Psoas muscle (tissue), 8 donors: ENCODE results near the gene MYL5. TPM values are rescaled to one million over a fixed set of nuclear protein-coding genes. Genes with fewer than 3 reads are reported as not detected.
A peak's percentile ranks its signal among the peaks of the same experiment; 100 is the strongest.

ENCODE experiments used
- ATAC-seq, 4 donors: fragments of 200-7000 bp; cut with Tn5 transposase; one replicate each; pipeline ENCODE4 v1.9.1; 2020; ENCODE audit warnings: moderate library complexity in 3 of 4, mild to moderate bottlenecking in 2 of 4
- DNase-seq, 2 donors: peaks; one replicate each; pipeline ENCODE4 v3.0.0-alpha.2; 2020
- H3K27ac ChIP-seq: fragments of 200-600 bp; one replicate; pipeline ENCODE4 v1.8.0; 2022
- H3K27me3 ChIP-seq, 3 donors: fragments of 200-600 bp in 1 of 3; one replicate each; pipeline versions ENCODE4 v1.6.1 to v1.8.0; 2013 to 2022; ENCODE audit warnings: low read length in 2 of 3, mild to moderate bottlenecking in 2 of 3, moderate library complexity in 1 of 3; ENCODE audit not compliant: insufficient read depth in 3 of 3
- H3K36me3 ChIP-seq, 2 donors: fragments of 200-600 bp in 1 of 2; one replicate each; pipeline versions ENCODE4 v1.6.1 to v1.8.0; 2013 to 2022; ENCODE audit warnings: low read depth in 1 of 2, mild to moderate bottlenecking in 1 of 2, moderate library complexity in 1 of 2; ENCODE audit not compliant: insufficient read depth in 1 of 2
- H3K4me1 ChIP-seq: fragments of 200-600 bp; one replicate; pipeline ENCODE4 v1.8.0; 2022
- H3K4me3 ChIP-seq: fragments of 200-600 bp; one replicate; pipeline ENCODE4 v1.8.0; 2022; ENCODE audit warnings: mild to moderate bottlenecking
- H3K9me3 ChIP-seq: fragments of 200-600 bp; one replicate; pipeline ENCODE4 v1.8.0; 2022
- WGBS, 3 donors: extraction: QIAGEN DNeasy Blood & Tissue Kit; methylation state at CpG; one replicate each; pipeline versions ENCODE4 v1.1.6 to v1.1.7; 2013; 5-methylcytosine and 5-hydroxymethylcytosine counted together
- intact Hi-C, 2 donors: fragments of 100-400 bp; cut with DNase I; formaldehyde crosslinking; loops; one replicate each; pipeline versions ENCODE4 v1.11.0 to v1.14.2; 2022
- polyA plus RNA-seq, 3 donors: library from polyadenylated mRNA; stranded (reverse); fragments of 200-250 nt; gene quantifications; one replicate each; pipeline ENCODE4 v1.2.3, GENCODE V29; 2013
- total RNA-seq, 4 donors: library from RNA; stranded (reverse); fragmentation: NEBNext Ultra II Directional in 2 of 4; extraction: Animal tissue kit (Norgen Biotek cat#: 25700) in 2 of 4; gene quantifications; one replicate each; pipeline versions ENCODE4 v1.2.1 to v1.2.4, GENCODE V29; 2021 to 2023
- TF ChIP-seq, protein P1 (sequence below): fragments of 200-600 bp; IDR thresholded peaks from one replicate; pipeline ENCODE4 v1.8.0; 2022; ENCODE audit warnings: antibody characterized with exemption
- donor health status: healthy with polysubstance abuse.
- donor health status: DM: no; HTN: no; CAD: no; lungs with moderate emphysema.
- donor health status: Bipolar disorder and iron deficiency.
- donor health status: healthy.
- donor health status: DM: yes; HTN: yes; CAD: no.
- donor health status: DM: no; HTN: no; CAD: no.
- donor health status: DM: no; HTN: no; CAD: no.
- donor health status: DM: yes; HTN: yes; CAD: no.

MYL5 gene
- total and polyA plus RNA-seq, 7 donors: 2.0 to 11.2 (median 5.4) TPM

DNA sequence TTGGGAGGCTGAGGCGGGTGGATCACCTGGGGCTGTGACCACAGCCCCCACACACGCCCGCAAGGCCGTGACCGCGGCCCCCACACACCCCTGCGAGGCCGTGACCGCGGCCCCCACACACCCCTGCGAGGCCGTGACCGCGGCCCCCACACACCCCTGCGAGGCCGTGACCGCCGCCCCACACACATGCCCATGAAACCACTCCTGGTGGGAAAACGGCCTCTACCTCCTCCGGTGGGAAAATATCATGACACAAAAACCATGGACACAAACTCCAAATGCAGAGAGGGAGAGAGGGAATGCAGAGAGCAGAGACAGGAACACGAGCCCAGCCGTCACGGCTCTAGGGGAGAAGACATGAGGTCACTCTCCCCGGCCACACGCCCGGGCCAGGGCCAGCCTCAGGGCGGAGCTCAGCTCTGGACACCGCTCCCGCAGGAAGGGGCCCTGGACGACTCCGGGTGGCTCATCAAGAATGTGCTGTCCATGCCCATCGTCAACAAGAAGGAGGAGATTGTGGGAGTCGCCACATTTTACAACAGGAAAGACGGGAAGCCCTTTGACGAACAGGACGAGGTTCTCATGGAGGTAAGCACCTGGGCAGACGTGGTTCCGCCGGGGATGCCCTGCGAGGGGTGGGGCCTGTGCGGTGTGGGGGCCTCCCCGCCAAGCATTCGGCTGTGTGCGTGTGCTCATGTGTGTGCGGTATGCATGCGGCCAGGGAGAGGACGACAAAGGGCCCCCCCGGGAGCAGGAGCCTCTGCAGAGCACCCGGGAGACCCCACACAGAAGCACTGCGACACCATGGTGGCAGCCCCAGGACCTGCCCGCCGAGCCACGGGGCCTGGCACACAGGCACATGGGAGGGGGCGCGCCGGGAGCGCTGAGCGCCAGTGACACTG, 17.7 kb upstream of the MYL5 start:
- no peak overlapping the region for H3K4me3 ChIP-seq
- no peaks in the 10 kb centered on the region for H3K4me1 ChIP-seq
- no peak overlapping the region for H3K27ac ChIP-seq
- H3K36me3 ChIP-seq: no peaks in the 10 kb centered on the region
- intact Hi-C loops: no loop called here
- ATAC-seq: no peak
- TF ChIP-seq, protein P1, sequence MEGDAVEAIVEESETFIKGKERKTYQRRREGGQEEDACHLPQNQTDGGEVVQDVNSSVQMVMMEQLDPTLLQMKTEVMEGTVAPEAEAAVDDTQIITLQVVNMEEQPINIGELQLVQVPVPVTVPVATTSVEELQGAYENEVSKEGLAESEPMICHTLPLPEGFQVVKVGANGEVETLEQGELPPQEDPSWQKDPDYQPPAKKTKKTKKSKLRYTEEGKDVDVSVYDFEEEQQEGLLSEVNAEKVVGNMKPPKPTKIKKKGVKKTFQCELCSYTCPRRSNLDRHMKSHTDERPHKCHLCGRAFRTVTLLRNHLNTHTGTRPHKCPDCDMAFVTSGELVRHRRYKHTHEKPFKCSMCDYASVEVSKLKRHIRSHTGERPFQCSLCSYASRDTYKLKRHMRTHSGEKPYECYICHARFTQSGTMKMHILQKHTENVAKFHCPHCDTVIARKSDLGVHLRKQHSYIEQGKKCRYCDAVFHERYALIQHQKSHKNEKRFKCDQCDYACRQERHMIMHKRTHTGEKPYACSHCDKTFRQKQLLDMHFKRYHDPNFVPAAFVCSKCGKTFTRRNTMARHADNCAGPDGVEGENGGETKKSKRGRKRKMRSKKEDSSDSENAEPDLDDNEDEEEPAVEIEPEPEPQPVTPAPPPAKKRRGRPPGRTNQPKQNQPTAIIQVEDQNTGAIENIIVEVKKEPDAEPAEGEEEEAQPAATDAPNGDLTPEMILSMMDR: no peak
- peak in 1 of 2 donors; percentile 51 for DNase-seq
- no peaks in the 10 kb centered on the region for H3K9me3 ChIP-seq
- H3K27me3 ChIP-seq: peaks cover 0 to 33% (median 9%) of the 10 kb centered on the region in 3 donors
- 55 to 61% (median 61%) methylated on average over 57 to 58 of the region's 58 CpGs for WGBS, 3 donors

DNA sequence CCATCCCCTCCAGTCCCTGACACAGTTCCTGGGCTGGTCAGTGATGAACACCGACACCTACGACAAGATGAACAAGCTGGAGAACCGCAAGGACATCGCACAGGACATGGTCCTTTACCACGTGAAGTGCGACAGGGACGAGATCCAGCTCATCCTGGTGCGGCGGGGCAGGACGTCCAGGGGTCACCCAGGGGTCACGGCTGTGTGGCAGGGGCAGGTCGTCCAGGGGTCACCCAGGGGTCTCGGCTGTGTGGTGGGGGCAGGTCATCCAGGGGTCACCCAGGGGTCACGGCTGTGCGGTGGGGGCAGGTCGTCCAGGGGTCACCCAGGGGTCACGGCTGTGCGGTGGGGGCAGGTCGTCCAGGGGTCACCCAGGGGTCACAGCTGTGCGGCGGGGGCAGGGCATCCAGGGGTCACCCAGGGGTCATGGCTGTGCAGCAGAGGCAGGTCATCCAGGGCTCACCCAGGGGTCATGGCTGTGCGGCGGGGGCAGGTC, 17.0 kb upstream of the MYL5 start:
- H3K4me1 ChIP-seq: no peaks in the 10 kb centered on the region
- TF ChIP-seq, protein P1: no peak
- DNase-seq (peak in 1 of 2 donors; percentile 32), ATAC-seq (no peak)
- H3K9me3 ChIP-seq: no peaks in the 10 kb centered on the region
- peaks cover 0 to 38% (median 9%) of the 10 kb centered on the region in 3 donors for H3K27me3 ChIP-seq
- WGBS, 3 donors: 72 to 78% (median 72%) methylated on average over 22 to 23 of the region's 23 CpGs
- no peaks in the 10 kb centered on the region for H3K36me3 ChIP-seq
- no peak overlapping the region for H3K27ac ChIP-seq
- intact Hi-C loops: no loop called here
- no peak overlapping the region for H3K4me3 ChIP-seq

DNA sequence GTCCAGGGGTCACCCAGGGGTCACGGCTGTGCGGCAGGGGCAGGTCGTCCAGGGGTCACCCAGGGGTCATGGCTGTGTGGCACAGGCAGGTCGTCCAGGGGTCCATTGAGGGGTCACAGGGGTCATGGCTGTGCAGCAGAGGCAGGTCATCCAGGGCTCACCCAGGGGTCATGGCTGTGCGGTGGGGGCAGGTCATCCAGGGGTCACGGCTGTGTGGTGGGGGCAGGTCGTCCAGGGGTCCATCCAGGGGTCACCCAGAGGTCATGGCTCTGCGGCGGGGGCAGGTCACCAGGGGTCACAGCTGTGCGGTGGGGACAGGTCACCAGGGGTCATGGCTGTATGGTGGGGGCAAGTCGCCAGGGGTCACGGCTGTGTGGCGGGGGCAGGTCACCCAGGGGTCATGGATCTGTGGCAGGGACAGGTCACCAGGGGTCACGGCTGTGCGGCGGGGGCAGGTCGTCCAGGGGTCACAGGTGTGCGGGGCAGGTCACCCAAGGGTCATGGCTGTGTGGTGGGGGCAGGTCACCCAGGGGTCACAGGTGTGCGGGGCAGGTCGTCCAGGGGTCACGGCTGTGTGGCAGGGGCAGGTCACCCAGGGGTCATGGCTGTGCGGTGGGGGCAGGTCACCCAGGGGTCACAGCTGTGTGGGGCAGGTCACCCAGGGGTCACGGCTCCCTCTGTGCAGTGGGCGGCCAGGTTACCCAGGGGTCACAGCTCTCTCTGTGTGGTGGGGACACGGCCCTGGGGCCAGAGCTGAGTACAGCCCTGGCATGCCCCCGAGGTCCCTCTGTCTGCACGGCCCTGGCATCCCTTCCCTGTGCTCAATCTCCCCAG, 16.3 kb upstream of the MYL5 start:
- H3K27me3 ChIP-seq: peaks cover 0 to 38% (median 13%) of the 10 kb centered on the region in 3 donors
- H3K36me3 ChIP-seq: no peaks in the 10 kb centered on the region
- no peaks in the 10 kb centered on the region for H3K9me3 ChIP-seq
- ATAC-seq (no peak), DNase-seq (peak in 1 of 2 donors; percentile 51)
- H3K4me3 ChIP-seq: no peak overlapping the region
- H3K4me1 ChIP-seq: no peaks in the 10 kb centered on the region
- TF ChIP-seq, protein P1: no peak
- intact Hi-C loops: no loop called here
- no peak overlapping the region for H3K27ac ChIP-seq
- 78 to 81% (median 79%) methylated on average over 20 to 27 of the region's 27 CpGs for WGBS, 3 donors

DNA sequence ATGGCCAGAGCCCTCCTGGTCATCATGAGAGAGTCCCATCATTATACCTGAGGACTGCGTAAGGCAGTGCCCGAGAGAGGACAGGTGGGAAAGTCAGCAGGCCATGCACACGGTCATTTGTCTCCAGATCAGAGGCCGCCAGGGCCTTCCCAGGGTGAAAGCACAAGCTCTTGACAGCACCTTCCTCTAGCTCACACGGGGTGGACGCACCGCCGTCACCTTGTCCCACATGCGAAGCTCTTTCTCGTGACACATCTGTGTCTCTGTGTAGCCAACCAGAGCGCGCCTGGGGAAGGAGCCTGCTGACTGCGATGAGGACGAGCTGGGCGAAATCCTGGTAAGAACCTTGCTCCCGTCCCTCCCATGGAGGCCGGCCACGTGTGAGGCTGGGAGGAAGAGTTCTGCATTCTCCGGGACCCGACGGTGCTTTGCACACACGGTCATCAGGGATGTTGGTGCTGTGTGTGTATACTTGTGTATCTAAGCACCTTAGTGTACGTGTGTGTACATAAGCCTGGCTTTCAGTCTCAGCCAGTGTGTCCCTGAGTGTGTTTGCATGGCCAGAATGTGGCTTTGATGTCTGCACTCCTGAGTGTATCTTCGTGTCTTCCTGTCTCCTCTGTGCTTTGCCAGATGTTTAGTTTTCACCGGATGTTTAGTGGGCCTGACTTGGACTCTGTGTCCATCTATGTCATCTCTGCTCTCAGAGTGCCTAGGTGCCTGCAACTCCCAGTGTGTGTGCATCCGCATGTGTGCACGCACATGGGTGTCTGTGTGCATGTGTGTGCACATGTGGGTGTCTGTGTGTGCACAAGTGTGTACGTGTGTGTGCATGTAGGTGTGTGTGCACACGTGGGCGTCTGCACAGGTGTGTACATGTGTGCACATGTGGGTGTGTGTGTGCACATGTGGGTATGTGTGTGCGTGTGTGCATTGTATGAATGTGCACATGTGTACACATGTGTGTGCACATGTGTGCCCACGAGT, 15.4 kb upstream of the MYL5 start:
- TF ChIP-seq, protein P1: no peak
- H3K4me1 ChIP-seq: no peaks in the 10 kb centered on the region
- WGBS, 3 donors: 87 to 91% (median 91%) methylated on average over 32 of the region's 32 CpGs
- no peak overlapping the region for H3K27ac ChIP-seq
- peaks cover 0 to 46% (median 14%) of the 10 kb centered on the region in 3 donors for H3K27me3 ChIP-seq
- no peaks in the 10 kb centered on the region for H3K9me3 ChIP-seq
- no peak overlapping the region for H3K4me3 ChIP-seq
- no peak for ATAC-seq
- intact Hi-C loops: no loop called here
- peak in 1 of 2 donors; percentile 26 for DNase-seq
- H3K36me3 ChIP-seq: no peaks in the 10 kb centered on the region
